ENCODE results near the gene OPCML.

DNA sequence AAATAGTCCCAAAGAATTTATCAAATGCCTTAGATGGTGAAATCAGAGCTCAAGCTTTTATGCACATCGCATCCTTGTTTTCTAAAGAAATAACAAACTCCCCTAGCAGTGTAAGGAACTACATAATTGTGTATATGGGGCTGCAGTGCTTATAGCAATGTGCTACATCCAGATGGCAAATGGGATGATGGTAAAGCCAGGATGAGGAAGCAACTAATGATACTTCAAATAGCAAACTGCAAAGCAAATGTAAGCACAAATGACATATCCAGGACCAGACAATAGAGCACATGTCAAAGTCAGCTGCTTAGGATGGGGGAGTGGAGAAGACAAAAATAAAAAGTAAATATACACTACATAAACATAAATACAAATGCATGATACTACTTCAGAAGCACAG is 425.9 kb downstream of the OPCML start:
- no peak for TF ChIP-seq POLR2A (IDR thresholded peaks at IDR 0.05; ENCODE audit: insufficient read depth in 1 of 2, low read depth in 2 of 2, low read length in 2 of 2)
- no peak for TF ChIP-seq SRF (IDR thresholded peaks at IDR 0.05; ENCODE audit: low read depth, low read length)
- no peak for TF ChIP-seq ZNF780A (CRISPR knock-in tag; IDR thresholded peaks at IDR 0.05)
- TF ChIP-seq GLI4 (CRISPR knock-in tag; IDR thresholded peaks at IDR 0.05; ENCODE audit: borderline replicate concordance) = no peak
- no peak for TF ChIP-seq JUND (CRISPR knock-in tag; IDR thresholded peaks at IDR 0.05)
- TF ChIP-seq CREM (IDR thresholded peaks at IDR 0.05) = no peak
- no peak for TF ChIP-seq CREM (CRISPR knock-in tag; IDR thresholded peaks at IDR 0.05)
- no peak for TF ChIP-seq ARID2 (CRISPR knock-in tag; IDR thresholded peaks at IDR 0.05; ENCODE audit: borderline replicate concordance)

Measured in HepG2 (cell line).